NT2/D1 (cell line): Measurements from ENCODE around the gene KISS1R.

ENCODE experiments used
- YY1 ChIP-seq: IDR thresholded peaks from 2 replicates; pipeline ENCODE4 v1.6.1; 2011; ENCODE audit not compliant: insufficient read length, insufficient read depth
- ZNF274 ChIP-seq: IDR thresholded peaks from 2 replicates; pipeline ENCODE4 v1.6.1; 2011; ENCODE audit warnings: mild to moderate bottlenecking, low read depth, low read length

DNA sequence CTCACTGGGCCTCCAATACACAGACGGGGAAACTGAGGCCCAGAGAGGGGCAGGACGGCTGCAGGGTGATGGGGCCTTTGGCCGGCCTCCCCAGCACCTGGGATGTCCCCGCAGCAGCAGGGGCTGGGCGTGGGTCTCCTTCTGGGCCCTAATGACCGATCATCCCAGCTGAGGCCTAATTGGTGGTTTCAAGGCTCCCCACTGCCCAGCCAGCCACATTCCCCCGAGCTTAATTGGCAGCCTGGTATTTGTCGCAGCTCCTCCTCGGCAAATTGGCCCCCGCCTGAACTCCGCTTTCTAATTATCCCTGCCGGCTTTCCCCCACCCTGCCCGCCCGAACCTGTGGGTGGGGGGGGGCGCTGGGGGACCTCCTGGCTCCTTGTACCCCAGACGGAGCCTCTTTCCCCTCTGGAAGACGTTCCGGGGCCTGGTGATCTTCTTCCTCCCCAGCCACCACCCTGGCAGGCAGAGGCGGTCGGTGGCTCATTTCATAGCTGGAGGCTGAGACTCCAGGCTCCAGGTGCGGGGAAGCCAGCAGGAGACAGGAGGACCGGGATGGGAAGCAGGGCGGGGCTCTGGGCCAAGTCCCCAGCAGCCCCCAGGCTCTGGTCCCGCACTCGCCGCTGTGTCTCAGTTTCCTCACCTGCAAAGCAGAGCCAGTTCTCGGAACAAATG lies 39.8 kb downstream of the KISS1R start:
- no peak for TF ChIP-seq ZNF274
- no peak for TF ChIP-seq YY1
